ENCODE measurements around the gene ACIN1. TPM values are rescaled to one million over a fixed set of nuclear protein-coding genes. Genes with fewer than 3 reads are reported as not detected.
A peak's percentile ranks its signal among the peaks of the same experiment; 100 is the strongest.

Gene ACIN1
- total RNA-seq, 6 donors from 2014 or later: 91.1 to 350 (median 139) TPM

DNA sequence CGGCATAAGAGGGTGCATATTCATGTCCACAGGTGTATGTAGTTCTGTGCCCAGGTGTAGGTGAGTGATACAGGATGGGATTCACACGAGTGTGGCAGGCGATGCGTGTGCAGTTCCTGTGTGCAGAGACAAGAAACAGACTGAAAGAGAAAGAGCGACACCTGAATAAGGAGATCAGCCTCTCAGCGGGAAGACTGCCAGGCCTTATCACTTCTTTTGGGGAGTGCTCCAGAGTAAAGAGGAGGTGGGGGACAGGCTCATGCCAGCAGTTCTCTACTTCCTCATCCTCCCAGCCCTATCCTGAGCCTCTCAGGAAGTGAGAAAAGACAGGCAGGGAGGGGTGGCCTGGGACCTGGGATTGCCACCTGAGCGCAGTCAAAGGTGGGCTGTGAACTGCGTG lies 50.1 kb downstream of the ACIN1 start:
- H3K4me3 ChIP-seq: no peak overlapping the region
- H3K4me1 ChIP-seq: peaks cover 5 to 20% (median 14%) of the 10 kb centered on the region in 4 donors
- no peaks in the 10 kb centered on the region for H3K9me3 ChIP-seq
- ATAC-seq (ENCODE audit: low FRiP score in 2 of 2) (no peak), DNase-seq (no peak)
- no peaks in the 10 kb centered on the region for H3K36me3 ChIP-seq
- 79 to 82% methylated on average over 8 of the region's 8 CpGs for WGBS, 2 donors
- no peaks in the 10 kb centered on the region for H3K27me3 ChIP-seq
- H3K27ac ChIP-seq: peak overlapping the region in 2 of 4 donors; percentile 74 to 79
- no peak for TF ChIP-seq EP300 (IDR thresholded peaks at IDR 0.05)

DNA sequence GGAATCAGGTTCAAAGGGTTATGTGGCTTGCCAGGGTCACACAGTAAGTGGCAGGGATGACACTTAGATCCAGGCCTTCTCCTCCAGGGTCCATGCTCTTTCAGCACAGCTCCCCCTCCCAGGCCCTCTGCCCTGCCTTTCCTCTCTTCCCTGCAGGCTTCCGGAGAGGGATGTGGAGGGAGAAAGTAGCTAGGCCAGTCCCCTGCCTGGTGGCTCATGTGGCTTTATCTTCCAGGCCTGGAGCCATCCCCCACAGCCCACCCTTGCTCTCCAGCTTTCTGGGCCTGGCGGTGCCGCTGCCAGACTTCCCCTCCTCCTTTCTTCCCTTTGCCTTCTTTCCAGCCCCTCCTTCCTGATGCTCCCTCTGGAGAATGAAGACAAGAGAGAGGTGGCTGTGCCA lies 51.2 kb downstream of the ACIN1 start:
- H3K9me3 ChIP-seq: no peaks in the 10 kb centered on the region
- TF ChIP-seq POLR2AphosphoS5 (IDR thresholded peaks at IDR 0.05) (no peak), CTCF (IDR thresholded peaks at IDR 0.05) (no peak), POLR2A (IDR thresholded peaks at IDR 0.05) (no peak), EP300 (IDR thresholded peaks at IDR 0.05) (no peak)
- peak overlapping the region in 1 of 4 donors; percentile 79 for H3K27ac ChIP-seq
- no peak overlapping the region for H3K4me3 ChIP-seq
- H3K4me1 ChIP-seq: peaks cover 5 to 20% (median 14%) of the 10 kb centered on the region in 4 donors
- ATAC-seq (ENCODE audit: low FRiP score in 2 of 2) (no peak), DNase-seq (no peak)
- WGBS, 2 donors: 75 to 86% methylated on average over 3 of the region's 3 CpGs
- H3K27me3 ChIP-seq: no peaks in the 10 kb centered on the region
- H3K36me3 ChIP-seq: no peaks in the 10 kb centered on the region

GRCh38 chr14:23043145-23043544 lies 51.8 kb downstream of the ACIN1 start:
- H3K36me3 ChIP-seq: no peaks in the 10 kb centered on the region
- no peak overlapping the region for H3K4me3 ChIP-seq
- no peaks in the 10 kb centered on the region for H3K27me3 ChIP-seq
- no peak for TF ChIP-seq CTCF (IDR thresholded peaks at IDR 0.05)
- TF ChIP-seq POLR2A (IDR thresholded peaks at IDR 0.05): no peak
- no peak for TF ChIP-seq EP300 (IDR thresholded peaks at IDR 0.05)
- TF ChIP-seq POLR2AphosphoS5 (IDR thresholded peaks at IDR 0.05): no peak
- H3K9me3 ChIP-seq: no peaks in the 10 kb centered on the region
- DNase-seq (no peak), ATAC-seq (ENCODE audit: low FRiP score in 2 of 2) (no peak)
- 95% methylated on average over 6 of the region's 6 CpGs for WGBS, 2 donors
- H3K27ac ChIP-seq: no peak overlapping the region
- H3K4me1 ChIP-seq: peaks cover 5 to 20% (median 14%) of the 10 kb centered on the region in 4 donors

DNA sequence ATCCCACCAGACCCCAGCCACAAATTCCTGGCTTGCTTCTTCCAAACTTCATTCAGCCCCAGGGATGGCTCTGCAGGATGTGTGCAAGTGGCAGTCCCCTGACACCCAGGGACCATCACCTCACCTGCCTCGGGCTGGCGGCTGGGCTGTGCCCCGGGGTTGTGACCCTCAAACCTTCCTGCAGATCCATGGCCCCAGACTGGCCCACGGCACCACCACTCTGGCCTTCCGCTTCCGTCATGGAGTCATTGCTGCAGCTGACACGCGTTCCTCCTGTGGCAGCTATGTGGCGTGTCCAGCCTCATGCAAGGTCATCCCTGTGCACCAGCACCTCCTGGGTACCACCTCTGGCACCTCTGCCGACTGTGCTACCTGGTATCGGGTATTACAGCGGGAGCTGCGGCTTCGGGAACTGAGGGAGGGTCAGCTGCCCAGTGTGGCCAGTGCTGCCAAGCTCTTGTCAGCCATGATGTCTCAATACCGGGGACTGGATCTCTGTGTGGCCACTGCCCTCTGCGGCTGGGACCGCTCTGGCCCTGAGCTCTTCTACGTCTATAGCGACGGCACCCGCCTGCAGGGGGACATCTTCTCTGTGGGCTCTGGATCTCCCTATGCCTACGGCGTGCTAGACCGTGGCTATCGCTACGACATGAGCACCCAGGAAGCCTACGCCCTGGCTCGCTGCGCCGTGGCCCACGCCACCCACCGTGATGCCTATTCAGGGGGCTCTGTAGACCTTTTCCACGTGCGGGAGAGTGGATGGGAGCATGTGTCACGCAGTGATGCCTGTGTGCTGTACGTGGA lies 52.6 kb downstream of the ACIN1 start, which contains the start of gene PSMB11:
Gene PSMB11, plus strand, starts transcription at position 51 of the 804 bp plus-strand sequence. Its CDS starts 14 bp downstream, at position 65.
- no peak for TF ChIP-seq CTCF (IDR thresholded peaks at IDR 0.05)
- TF ChIP-seq EP300 (IDR thresholded peaks at IDR 0.05): no peak
- TF ChIP-seq POLR2AphosphoS5 (IDR thresholded peaks at IDR 0.05): no peak
- 92 to 97% methylated on average over 16 to 36 of the region's 36 CpGs for WGBS, 2 donors

DNA sequence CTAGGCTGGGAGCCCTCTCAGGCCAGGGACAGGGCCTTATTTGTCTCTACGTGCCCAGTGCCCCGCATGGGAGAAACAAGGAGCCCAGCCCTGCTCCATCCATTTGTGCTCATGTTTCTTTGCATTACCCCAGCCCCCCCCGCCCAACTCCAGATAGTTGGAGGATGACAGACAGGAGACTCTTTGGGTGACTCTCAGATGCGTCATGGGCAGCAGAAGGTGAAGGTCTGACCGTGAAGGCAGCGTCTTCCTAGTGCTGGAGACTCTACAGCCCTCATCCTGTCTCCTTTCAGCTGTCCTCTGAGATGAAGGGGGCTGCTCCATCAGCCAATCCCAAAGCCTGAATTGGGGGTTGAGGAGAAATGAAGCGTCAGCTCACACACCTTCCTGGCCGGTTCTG lies 53.2 kb downstream of the ACIN1 start:
- no peak for DNase-seq
- 83 to 90% methylated on average over 6 to 8 of the region's 8 CpGs for WGBS, 2 donors
- Histone ChIP-seq H3K4me1 (peaks cover 5 to 20% (median 12%) of the 10 kb centered on the region in 4 donors), H3K36me3 (no peaks in the 10 kb centered on the region), H3K4me3 (no peak overlapping the region), H3K27ac (no peak overlapping the region), H3K9me3 (no peaks in the 10 kb centered on the region), H3K27me3 (no peaks in the 10 kb centered on the region)
- TF ChIP-seq CTCF (IDR thresholded peaks at IDR 0.05) (no peak), EP300 (IDR thresholded peaks at IDR 0.05) (no peak)
- no peak for ATAC-seq (ENCODE audit: low FRiP score in 2 of 2)

More for the DNA sequence above, 52.6 kb downstream of the ACIN1 start, which contains the start of gene PSMB11:
- no peaks in the 10 kb centered on the region for H3K27me3 ChIP-seq
- no peaks in the 10 kb centered on the region for H3K36me3 ChIP-seq
- H3K9me3 ChIP-seq: no peaks in the 10 kb centered on the region
- no peak within 1 kb of the TSS for H3K27ac ChIP-seq
- no peak for ATAC-seq (ENCODE audit: low FRiP score in 2 of 2)
- peak in 1 of 2 donors; percentile 67 for DNase-seq
- no peak within 1 kb of the TSS for H3K4me3 ChIP-seq
- peaks cover 5 to 20% (median 14%) of the 10 kb centered on the region in 4 donors for H3K4me1 ChIP-seq

Data from upper lobe of left lung (tissue), 6 donors.